ENCODE data around the gene EXOC4. TPM values are rescaled to one million over a fixed set of nuclear protein-coding genes. Genes with fewer than 3 reads are reported as not detected.

The EXOC4 gene
- total RNA-seq, 4 donors from 2014 or later: 60.0 to 187 (median 80.1) TPM

- no peaks in the 10 kb centered on the region for H3K9me3 ChIP-seq
- DNase-seq (ENCODE audit: low spot score in 2 of 2): no peak
- H3K36me3 ChIP-seq: no peaks in the 10 kb centered on the region
- H3K4me3 ChIP-seq: no peak overlapping the region
- no peaks in the 10 kb centered on the region for H3K4me1 ChIP-seq
- no peaks in the 10 kb centered on the region for H3K27me3 ChIP-seq
- TF ChIP-seq POLR2AphosphoS5 (IDR thresholded peaks at IDR 0.05) (no peak), EP300 (IDR thresholded peaks at IDR 0.05) (no peak), POLR2A (IDR thresholded peaks at IDR 0.05) (no peak), CTCF (IDR thresholded peaks at IDR 0.05) (no peak)
- no peak overlapping the region for H3K27ac ChIP-seq
These were observed 340.7 kb downstream of the EXOC4 start for GRCh38 chr7:133593561-133593960.

DNA sequence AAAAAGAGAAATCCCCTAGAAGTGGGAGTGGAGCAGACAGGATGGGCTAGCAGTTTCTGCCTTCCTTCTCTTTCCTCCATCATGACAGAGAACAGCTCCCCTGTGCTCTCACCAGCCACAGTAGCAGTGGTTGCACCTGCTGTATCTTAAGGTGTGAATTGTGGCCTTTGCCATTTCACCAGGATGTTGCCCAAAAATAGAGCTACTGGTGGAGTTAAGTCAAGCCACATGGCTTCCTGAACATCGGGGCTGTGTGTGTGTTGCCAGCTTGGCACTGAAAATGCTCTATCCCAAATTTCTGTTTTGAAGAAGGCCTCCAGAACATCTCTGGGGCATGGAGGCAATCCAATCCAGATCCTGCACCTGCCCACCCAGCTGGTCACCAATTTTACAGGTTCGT, 348.7 kb downstream of the EXOC4 start:
- Histone ChIP-seq H3K4me1 (peaks cover 6% of the 10 kb centered on the region), H3K4me3 (no peak overlapping the region), H3K27me3 (no peaks in the 10 kb centered on the region), H3K36me3 (no peaks in the 10 kb centered on the region), H3K27ac (no peak overlapping the region), H3K9me3 (no peaks in the 10 kb centered on the region)
- 45% methylated on average over 2 of the region's 2 CpGs for WGBS
- DNase-seq (ENCODE audit: low spot score in 2 of 2): no peak
- TF ChIP-seq CTCF (IDR thresholded peaks at IDR 0.05) (no peak), POLR2A (IDR thresholded peaks at IDR 0.05) (no peak), POLR2AphosphoS5 (IDR thresholded peaks at IDR 0.05) (no peak), EP300 (IDR thresholded peaks at IDR 0.05) (no peak)

DNA sequence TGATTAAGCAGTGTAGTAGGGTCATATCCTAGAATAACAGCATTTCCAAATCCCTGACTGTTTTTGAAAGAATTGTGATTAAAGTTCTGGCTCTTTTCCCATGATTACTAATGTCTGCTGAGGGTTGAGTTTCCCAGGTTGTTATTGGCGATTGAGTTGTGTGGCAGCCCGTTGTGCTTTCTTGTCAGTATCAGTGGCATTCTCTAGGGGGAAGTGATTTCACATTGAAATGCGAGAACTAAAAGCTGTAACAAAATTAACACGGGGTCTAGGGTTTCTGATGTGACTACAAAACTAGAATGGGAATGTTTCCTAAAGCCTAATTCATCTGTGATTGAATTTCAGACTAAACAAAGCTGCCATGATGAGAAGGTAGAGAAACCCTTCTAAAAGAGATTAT, 349.4 kb downstream of the EXOC4 start:
- TF ChIP-seq CTCF (IDR thresholded peaks at IDR 0.05) (no peak), EP300 (IDR thresholded peaks at IDR 0.05) (no peak), POLR2AphosphoS5 (IDR thresholded peaks at IDR 0.05) (no peak), POLR2A (IDR thresholded peaks at IDR 0.05) (no peak)
- 53% methylated on average over 4 of the region's 4 CpGs for WGBS
- no peak overlapping the region for H3K4me3 ChIP-seq
- no peaks in the 10 kb centered on the region for H3K27me3 ChIP-seq
- DNase-seq (ENCODE audit: low spot score in 2 of 2): no peak
- H3K36me3 ChIP-seq: no peaks in the 10 kb centered on the region
- peaks cover 6% of the 10 kb centered on the region for H3K4me1 ChIP-seq
- no peaks in the 10 kb centered on the region for H3K9me3 ChIP-seq
- H3K27ac ChIP-seq: no peak overlapping the region

DNA sequence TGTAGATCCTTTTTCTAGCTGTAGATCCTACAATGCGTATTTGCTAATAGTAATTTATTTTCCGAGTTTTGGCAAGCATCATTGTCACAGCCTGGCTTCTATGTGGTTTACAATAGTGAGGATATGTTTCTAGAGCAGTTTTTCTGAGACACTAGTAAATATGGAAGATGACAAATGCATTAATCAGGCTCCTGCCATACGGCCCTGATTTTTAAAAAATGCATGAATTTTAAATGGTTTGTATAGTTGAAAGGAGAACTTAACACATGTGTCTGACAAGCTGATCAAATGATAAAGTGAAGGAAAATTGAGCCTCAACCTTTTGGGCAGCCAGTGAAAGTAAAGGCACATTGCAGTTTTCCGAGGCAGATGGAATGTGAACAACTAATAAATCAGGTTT, 354.1 kb downstream of the EXOC4 start:
- H3K36me3 ChIP-seq: no peaks in the 10 kb centered on the region
- no peak for TF ChIP-seq POLR2AphosphoS5 (IDR thresholded peaks at IDR 0.05)
- TF ChIP-seq POLR2A (IDR thresholded peaks at IDR 0.05): no peak
- H3K27me3 ChIP-seq: no peaks in the 10 kb centered on the region
- no peaks in the 10 kb centered on the region for H3K9me3 ChIP-seq
- 78% methylated on average over 4 of the region's 4 CpGs for WGBS
- no peak for DNase-seq (ENCODE audit: low spot score in 2 of 2)
- H3K4me1 ChIP-seq: peaks cover 3% of the 10 kb centered on the region
- H3K27ac ChIP-seq: no peak overlapping the region
- no peak overlapping the region for H3K4me3 ChIP-seq

DNA sequence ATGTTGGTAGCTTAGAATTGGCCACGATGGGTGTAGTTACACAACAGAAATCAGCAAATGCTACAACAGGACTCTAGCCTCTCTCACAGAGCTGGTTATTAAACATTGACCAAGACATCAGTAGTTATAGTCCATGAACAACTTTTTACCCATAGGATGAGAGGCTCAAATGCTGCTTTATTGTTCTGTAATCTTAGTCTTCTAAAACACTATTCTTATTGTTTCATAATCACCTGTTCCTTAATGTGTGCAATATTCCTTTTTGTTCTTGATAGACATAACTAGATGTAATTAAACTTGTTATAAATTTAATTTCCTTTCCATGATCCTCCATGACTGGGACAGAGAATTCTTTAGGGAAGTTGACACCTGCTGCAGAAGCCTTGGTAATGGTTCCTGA, 356.9 kb downstream of the EXOC4 start:
- Histone ChIP-seq H3K27me3 (no peaks in the 10 kb centered on the region), H3K4me3 (no peak overlapping the region), H3K4me1 (no peaks in the 10 kb centered on the region), H3K27ac (no peak overlapping the region), H3K9me3 (no peaks in the 10 kb centered on the region), H3K36me3 (no peaks in the 10 kb centered on the region)
- WGBS: 81% methylated on average over 1 of the region's 1 CpG
- no peak for TF ChIP-seq EP300 (IDR thresholded peaks at IDR 0.05)
- TF ChIP-seq POLR2A (IDR thresholded peaks at IDR 0.05): no peak
- no peak for TF ChIP-seq POLR2AphosphoS5 (IDR thresholded peaks at IDR 0.05)
- TF ChIP-seq CTCF (IDR thresholded peaks at IDR 0.05): no peak
- no peak for DNase-seq (ENCODE audit: low spot score in 2 of 2)

DNA sequence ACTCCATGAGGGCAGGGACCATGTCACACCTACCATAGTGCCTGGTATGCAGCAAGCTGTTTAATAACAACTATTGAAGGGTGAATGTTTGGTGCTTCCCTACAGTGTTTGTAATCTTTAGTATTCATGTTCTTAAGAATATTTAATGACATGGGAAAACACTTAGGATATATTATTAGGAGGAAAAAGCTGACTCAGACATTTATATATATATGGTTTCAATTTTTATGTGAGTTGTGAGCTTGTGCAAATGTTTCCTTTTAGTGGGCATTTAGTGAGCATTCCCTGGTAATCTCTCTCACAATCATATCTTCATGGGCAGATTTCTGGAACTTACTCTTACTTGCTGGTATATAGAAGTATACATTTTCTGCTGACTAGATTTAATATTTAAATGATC, 359.1 kb downstream of the EXOC4 start:
- Histone ChIP-seq H3K36me3 (no peaks in the 10 kb centered on the region), H3K4me1 (no peaks in the 10 kb centered on the region)

More for the DNA sequence above, 359.1 kb downstream of the EXOC4 start:
- DNase-seq (ENCODE audit: low spot score in 2 of 2): no peak
- Histone ChIP-seq H3K27ac (no peak overlapping the region), H3K27me3 (no peaks in the 10 kb centered on the region), H3K4me3 (no peak overlapping the region), H3K9me3 (no peaks in the 10 kb centered on the region)
- no peak for TF ChIP-seq POLR2AphosphoS5 (IDR thresholded peaks at IDR 0.05)
